BJ (cell line): Measurements from ENCODE around the gene MAP3K12. TPM values are rescaled to one million over a fixed set of nuclear protein-coding genes. Genes with fewer than 3 reads are reported as not detected.

ENCODE experiments used
- CTCF ChIA-PET: fragments of 350-600 bp; formaldehyde crosslinking; extraction: SDS; loops from one replicate; lab custom pipeline; 2021; ENCODE audit warnings: antibody characterized with exemption, inconsistent platforms; lab: Yijun Ruan, JAX
- POLR2A ChIA-PET: fragments of 300-600 bp; sonication (Branson Sonifier 250); formaldehyde crosslinking; extraction: SDS; loops from one replicate; lab custom pipeline; 2021; ENCODE audit warnings: antibody characterized with exemption; lab: Charles Lee
- DNase-seq: peaks from one replicate; pipeline ENCODE4 v3.0.0-alpha.2; 2011; ENCODE audit warnings: low read depth
- H3K27me3 ChIP-seq: 2 replicates; pipeline ENCODE4 v1.6.0; 2011; ENCODE audit warnings: low read length; ENCODE audit not compliant: control insufficient read depth, insufficient read depth
- H3K36me3 ChIP-seq: 2 replicates; pipeline ENCODE4 v1.5.1; 2011; ENCODE audit warnings: low read length; ENCODE audit not compliant: control insufficient read depth, insufficient read depth
- H3K4me3 ChIP-seq: 2 replicates; pipeline ENCODE4 v1.5.1; 2011; ENCODE audit warnings: low read depth, mild to moderate bottlenecking, control low read depth, low read length
- CTCF ChIP-seq: IDR thresholded peaks from 2 replicates; pipeline ENCODE4 v1.5.1; 2011; ENCODE audit warnings: low read depth, mild to moderate bottlenecking, control low read depth, inconsistent platforms, low read length, moderate library complexity; ENCODE audit not compliant: insufficient read depth
- polyA plus RNA-seq: library from polyadenylated mRNA; depleted of rRNA; stranded (reverse); fragments of >200 nt; gene quantifications from 2 replicates; pipeline ENCODE4 v1.2.3, GENCODE V29; 2011

Gene MAP3K12
- polyA plus RNA-seq, 1 experiment: 61.2 TPM

GRCh38 chr12:53461591-53461990 is 37.7 kb downstream of the MAP3K12 start:
- ChIA-PET CTCF (interaction anchor here (0.7 to 1.1 kb wide), 3 partner anchors 9 to 20 kb away, joined by 3 to 4 read pairs (median 3); no protein-coding TSS in a partner anchor), POLR2A (no interaction called here)
- no peak for TF ChIP-seq CTCF
- no peak overlapping the region for H3K4me3 ChIP-seq
- peaks cover 57% of the 10 kb centered on the region for H3K36me3 ChIP-seq
- no peaks in the 10 kb centered on the region for H3K27me3 ChIP-seq
- no peak for DNase-seq

GRCh38 chr12:53461059-53461458 is 38.2 kb downstream of the MAP3K12 start:
- peaks cover 56% of the 10 kb centered on the region for H3K36me3 ChIP-seq
- CTCF ChIA-PET: interaction anchor here (0.9 to 1.1 kb wide), 2 partner anchors 8 to 15 kb away, joined by 3 to 4 read pairs; no protein-coding TSS in a partner anchor
- no peaks in the 10 kb centered on the region for H3K27me3 ChIP-seq
- TF ChIP-seq CTCF: no peak
- no peak for DNase-seq
- H3K4me3 ChIP-seq: no peak overlapping the region
- POLR2A ChIA-PET: no interaction called here

GRCh38 chr12:53459097-53459496 is 40.2 kb downstream of the MAP3K12 start:
- CTCF ChIA-PET: interaction anchor here (0.7 to 1.4 kb wide), 3 partner anchors 49 to 114 kb away, joined by 3 read pairs; no protein-coding TSS in a partner anchor
- DNase-seq: no peak
- Histone ChIP-seq H3K4me3 (no peak overlapping the region), H3K36me3 (peaks cover 49% of the 10 kb centered on the region), H3K27me3 (no peaks in the 10 kb centered on the region)
- no peak for TF ChIP-seq CTCF
- POLR2A ChIA-PET: no interaction called here

- Histone ChIP-seq H3K36me3 (peaks cover 33% of the 10 kb centered on the region), H3K27me3 (no peaks in the 10 kb centered on the region), H3K4me3 (no peak overlapping the region)
- CTCF ChIA-PET: no interaction called here
- no peak for DNase-seq
- POLR2A ChIA-PET: no interaction called here
- TF ChIP-seq CTCF: no peak
Observed at GRCh38 chr12:53456654-53457366, 42.4 kb downstream of the MAP3K12 start.

GRCh38 chr12:53454707-53455106 is 44.6 kb downstream of the MAP3K12 start:
- H3K36me3 ChIP-seq: peaks cover 19% of the 10 kb centered on the region
- no peak for DNase-seq
- ChIA-PET POLR2A (interaction anchor here (0.6 to 0.7 kb wide), 2 partner anchors 17 to 55 kb away, joined by 4 to 5 read pairs; no protein-coding TSS in a partner anchor), CTCF (interaction anchor here (1.1 to 1.2 kb wide), 2 partner anchors 19 to 54 kb away, joined by 3 to 5 read pairs; no protein-coding TSS in a partner anchor)
- TF ChIP-seq CTCF: no peak
- H3K4me3 ChIP-seq: no peak overlapping the region
- H3K27me3 ChIP-seq: no peaks in the 10 kb centered on the region
